H7 (cell line): Measurements from ENCODE around the gene CHMP1A. TPM values are rescaled to one million over a fixed set of nuclear protein-coding genes. Genes with fewer than 3 reads are reported as not detected.
A peak's percentile ranks its signal among the peaks of the same experiment; 100 is the strongest.
"Not testable (repeated sequence)": the region's sequence is repeated elsewhere in the genome, so short reads cannot be mapped to it uniquely, and the experiment has no call there.

Source experiments
- DNase-seq: peaks from one replicate; pipeline ENCODE4 v3.0.0; 2012
- H3K27me3 ChIP-seq: 2 replicates; pipeline ENCODE4 v1.6.0; 2011; ENCODE audit warnings: mild to moderate bottlenecking, low read length; ENCODE audit not compliant: control insufficient read depth, insufficient read depth
- H3K36me3 ChIP-seq: replicated peaks from 2 replicates; pipeline ENCODE4 v1.5.1; 2011; ENCODE audit warnings: low read length; ENCODE audit not compliant: control insufficient read depth, insufficient read depth
- H3K4me3 ChIP-seq: 2 replicates; pipeline ENCODE4 v1.5.1; 2011; ENCODE audit warnings: low read depth, mild to moderate bottlenecking, control low read depth, low read length, moderate library complexity; ENCODE audit not compliant: insufficient read depth
- total RNA-seq: library from RNA; depleted of rRNA; stranded (reverse); fragments of >200 nt; shearing (Covaris generic); gene quantifications from 2 replicates; pipeline ENCODE4 v1.2.3, GENCODE V29; 2014

Gene CHMP1A
- total RNA-seq, 1 experiment from 2014 or later, result 85.2 TPM

GRCh38 chr16:89695875-89696669 lies 38.6 kb upstream of the CHMP1A start:
- Histone ChIP-seq H3K36me3 (peaks cover 3% of the 10 kb centered on the region), H3K4me3 (no peak overlapping the region), H3K27me3 (peaks cover 2% of the 10 kb centered on the region; the same call in 1 of the 2 replicates)
- DNase-seq, result peak; percentile 58

GRCh38 chr16:89695086-89695874 lies 37.8 kb upstream of the CHMP1A start:
- Histone ChIP-seq H3K36me3 (peaks cover 3% of the 10 kb centered on the region), H3K27me3 (no peaks in the 10 kb centered on the region), H3K4me3 (no peak overlapping the region)
- peak; percentile 62 for DNase-seq

DNA sequence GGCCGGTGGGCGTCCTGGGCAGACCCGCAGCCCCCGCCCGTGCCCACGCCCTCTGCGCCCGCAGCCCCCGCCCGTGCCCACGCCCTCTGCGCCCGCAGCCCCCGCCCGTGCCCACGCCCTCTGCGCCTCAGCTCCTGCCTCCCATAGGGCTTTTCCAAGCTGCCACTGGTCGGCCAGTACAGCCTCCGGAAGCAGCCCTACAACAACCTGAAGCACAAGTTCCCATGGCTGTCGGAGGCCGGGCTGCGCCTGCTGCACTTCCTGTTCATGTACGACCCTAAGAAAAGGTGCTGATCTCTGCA lies 37.2 kb upstream of the CHMP1A start:
- not testable (repeated sequence) for DNase-seq, H3K36me3 ChIP-seq, H3K27me3 ChIP-seq, H3K4me3 ChIP-seq

DNA sequence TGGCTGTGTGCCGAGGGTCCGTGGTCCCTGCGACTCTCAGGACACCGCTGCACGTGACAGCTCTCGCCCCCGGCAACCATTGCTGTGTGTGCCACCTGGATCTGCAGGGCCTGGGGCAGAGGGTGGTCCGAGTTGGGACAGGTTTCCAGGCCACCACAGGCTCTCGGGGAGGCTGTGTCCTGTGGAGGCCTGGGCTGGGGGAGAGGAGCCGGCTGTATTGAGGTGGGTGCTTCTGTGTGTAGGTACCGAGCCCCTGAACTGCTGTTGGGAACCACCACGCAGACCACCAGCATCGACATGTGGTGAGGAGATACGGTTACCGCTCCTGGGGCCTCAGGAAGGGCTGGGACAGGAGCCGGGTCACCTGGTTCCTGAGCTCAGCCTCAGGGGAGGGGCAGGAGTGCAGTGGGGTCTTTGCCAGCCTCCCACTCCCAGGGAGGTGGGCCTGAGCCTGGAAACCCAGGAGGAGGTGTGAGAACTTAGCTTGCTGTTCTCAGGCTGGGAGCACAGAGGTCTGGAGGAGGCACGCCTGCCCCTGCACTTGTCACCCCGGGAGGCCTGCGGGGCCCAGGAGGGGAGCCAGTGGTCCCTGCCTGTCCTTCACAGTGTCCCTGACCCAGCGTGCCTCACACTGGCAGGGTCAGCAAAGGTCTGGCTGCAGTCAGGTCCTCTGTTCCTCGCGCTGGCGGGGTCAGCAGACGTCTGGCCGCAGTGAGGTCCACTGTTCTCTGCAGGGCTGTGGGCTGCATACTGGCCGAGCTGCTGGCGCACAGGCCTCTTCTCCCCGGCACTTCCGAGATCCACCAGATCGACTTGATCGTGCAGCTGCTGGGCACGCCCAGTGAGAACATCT lies 36.6 kb upstream of the CHMP1A start:
- DNase-seq, result peak; percentile 59
- no peaks in the 10 kb centered on the region for H3K27me3 ChIP-seq
- peaks cover 3% of the 10 kb centered on the region for H3K36me3 ChIP-seq
- H3K4me3 ChIP-seq, result no peak overlapping the region

- no peak overlapping the region for H3K4me3 ChIP-seq
- DNase-seq, result no peak
- H3K27me3 ChIP-seq, result no peaks in the 10 kb centered on the region
- peaks cover 3% of the 10 kb centered on the region for H3K36me3 ChIP-seq
Measured at GRCh38 chr16:89693289-89693731, 35.8 kb upstream of the CHMP1A start.

GRCh38 chr16:89691986-89692569 lies 34.6 kb upstream of the CHMP1A start:
- H3K4me3 ChIP-seq, result no peak overlapping the region
- peak; percentile 66 for DNase-seq
- H3K36me3 ChIP-seq, result peaks cover 3% of the 10 kb centered on the region
- H3K27me3 ChIP-seq, result no peaks in the 10 kb centered on the region

DNA sequence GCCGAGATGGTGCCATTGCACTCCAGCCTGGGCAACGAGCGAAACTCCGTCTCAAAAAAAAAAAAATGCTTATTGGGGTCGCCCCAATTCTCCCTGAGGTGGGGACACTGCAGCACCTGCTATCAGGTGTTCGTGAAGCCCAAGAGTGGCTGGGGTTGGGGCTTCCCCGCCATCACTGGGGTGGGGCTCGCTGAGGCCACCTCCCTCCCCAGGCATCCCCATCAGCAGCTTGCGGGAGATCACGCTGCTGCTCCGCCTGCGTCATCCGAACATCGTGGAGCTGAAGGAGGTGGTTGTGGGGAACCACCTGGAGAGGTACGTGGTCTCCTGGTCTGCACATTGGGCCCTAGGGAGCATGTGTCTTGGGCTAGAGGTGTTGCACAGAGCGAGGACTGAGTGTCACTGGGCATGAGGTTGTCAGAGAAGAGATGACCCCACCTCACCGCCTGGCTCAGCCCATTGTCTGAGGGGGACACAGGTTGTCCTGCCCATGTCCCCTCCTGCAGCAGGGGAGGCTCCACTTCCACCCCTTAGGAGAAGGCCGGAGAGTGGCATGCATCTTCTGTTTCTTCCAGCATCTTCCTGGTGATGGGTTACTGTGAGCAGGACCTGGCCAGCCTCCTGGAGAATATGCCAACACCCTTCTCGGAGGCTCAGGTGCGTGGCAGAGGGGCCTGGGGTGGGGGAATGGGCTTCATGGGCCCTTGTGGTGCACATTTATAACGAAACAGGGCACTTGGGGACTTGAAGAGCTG lies 33.9 kb upstream of the CHMP1A start:
- Histone ChIP-seq H3K36me3 (peaks cover 3% of the 10 kb centered on the region), H3K4me3 (no peak overlapping the region), H3K27me3 (no peaks in the 10 kb centered on the region)
- no peak for DNase-seq

DNA sequence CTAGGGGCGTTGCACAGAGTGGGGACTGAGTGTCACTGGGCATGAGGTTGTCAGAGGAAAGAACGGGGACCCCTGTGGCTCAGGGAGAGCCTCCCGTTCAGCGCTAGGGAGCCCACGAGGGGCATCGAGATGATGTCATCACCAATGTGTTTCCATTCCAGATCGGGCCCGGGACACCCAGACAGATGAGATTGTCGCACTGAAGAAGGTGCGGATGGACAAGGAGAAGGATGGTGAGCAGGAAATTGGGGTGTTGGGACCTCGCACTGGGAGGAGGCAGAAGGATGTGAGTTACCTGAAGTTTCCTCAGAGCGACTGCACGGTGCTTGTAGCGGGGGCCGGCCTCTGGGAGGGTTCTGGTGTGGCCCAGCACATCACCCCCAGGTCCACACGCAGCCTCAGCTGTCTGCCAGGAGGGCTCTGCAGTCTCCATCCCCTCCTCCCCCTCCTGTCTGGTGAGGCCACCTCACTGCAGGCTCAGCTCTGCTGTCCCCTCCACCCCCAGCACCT lies 32.9 kb upstream of the CHMP1A start:
- no peak for DNase-seq
- Histone ChIP-seq H3K27me3 (no peaks in the 10 kb centered on the region), H3K36me3 (peaks cover 3% of the 10 kb centered on the region), H3K4me3 (no peak overlapping the region)

GRCh38 chr16:89689621-89690020 lies 32.1 kb upstream of the CHMP1A start:
- not testable (repeated sequence) for H3K36me3 ChIP-seq, DNase-seq, H3K4me3 ChIP-seq, H3K27me3 ChIP-seq

- no peak for DNase-seq
- Histone ChIP-seq H3K36me3 (peaks cover 3% of the 10 kb centered on the region), H3K4me3 (no peak overlapping the region), H3K27me3 (no peaks in the 10 kb centered on the region)
Measured at GRCh38 chr16:89689142-89689541, 31.6 kb upstream of the CHMP1A start.

- Histone ChIP-seq H3K27me3 (no peaks in the 10 kb centered on the region), H3K36me3 (peaks cover 1% of the 10 kb centered on the region), H3K4me3 (no peak overlapping the region)
- no peak for DNase-seq
Measured at GRCh38 chr16:89688395-89688794, 30.9 kb upstream of the CHMP1A start.

DNA sequence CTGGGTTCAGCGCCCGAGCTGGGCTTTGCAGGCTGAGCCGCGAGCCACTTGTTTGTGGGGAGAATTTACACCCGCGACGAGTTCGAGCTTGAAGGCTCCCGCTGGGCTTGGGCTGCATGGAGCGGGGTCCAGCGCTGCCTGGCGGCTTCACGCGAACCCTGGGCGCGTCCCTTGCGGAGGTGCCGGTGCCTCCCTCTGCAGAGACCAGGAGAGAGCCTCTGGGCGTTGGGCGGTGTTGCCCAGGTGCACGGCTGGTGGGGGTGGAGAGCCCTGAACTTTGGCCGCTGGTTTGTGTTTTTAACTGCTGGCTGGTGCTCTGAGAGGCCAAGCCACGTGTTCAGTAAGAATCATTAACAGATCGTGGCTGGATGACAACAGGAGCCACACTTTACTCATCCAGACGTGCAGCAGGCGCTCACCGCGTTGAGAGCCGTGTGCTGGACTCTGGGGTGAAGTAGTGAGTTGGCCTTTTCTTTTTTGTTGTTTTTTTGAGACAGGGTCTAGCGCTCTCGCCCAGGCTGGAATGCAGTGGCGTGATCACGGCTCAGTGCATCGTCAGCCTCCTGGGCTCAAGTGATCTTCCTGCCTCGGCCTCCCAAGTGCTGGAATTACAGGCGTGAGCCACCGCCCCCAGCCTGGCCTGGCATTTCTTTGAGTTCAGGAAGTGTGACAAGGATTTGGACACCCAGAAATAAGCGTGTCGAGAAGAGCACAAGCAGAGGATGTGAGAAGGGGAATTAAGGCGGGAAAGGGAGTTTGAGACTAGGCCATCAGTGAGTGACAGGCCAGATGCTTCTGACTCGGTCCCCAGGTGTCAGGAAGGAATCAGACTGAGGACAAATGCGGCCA lies 29.8 kb upstream of the CHMP1A start:
- Histone ChIP-seq H3K4me3 (peak overlapping the region; percentile 68), H3K27me3 (no peaks in the 10 kb centered on the region), H3K36me3 (no peaks in the 10 kb centered on the region; the same call in none of the 2 replicates)
- DNase-seq, result peak; percentile 83
